NCI-H1436 treated with DMSO at 0.1 percent for 48 hours (cell line): ENCODE results near the gene MRTFB.

Source experiments
- DNase-seq: peaks from one replicate; lab custom pipeline; 2025; lab: John Stamatoyannopoulos, UW

MRTFB gene

DNA sequence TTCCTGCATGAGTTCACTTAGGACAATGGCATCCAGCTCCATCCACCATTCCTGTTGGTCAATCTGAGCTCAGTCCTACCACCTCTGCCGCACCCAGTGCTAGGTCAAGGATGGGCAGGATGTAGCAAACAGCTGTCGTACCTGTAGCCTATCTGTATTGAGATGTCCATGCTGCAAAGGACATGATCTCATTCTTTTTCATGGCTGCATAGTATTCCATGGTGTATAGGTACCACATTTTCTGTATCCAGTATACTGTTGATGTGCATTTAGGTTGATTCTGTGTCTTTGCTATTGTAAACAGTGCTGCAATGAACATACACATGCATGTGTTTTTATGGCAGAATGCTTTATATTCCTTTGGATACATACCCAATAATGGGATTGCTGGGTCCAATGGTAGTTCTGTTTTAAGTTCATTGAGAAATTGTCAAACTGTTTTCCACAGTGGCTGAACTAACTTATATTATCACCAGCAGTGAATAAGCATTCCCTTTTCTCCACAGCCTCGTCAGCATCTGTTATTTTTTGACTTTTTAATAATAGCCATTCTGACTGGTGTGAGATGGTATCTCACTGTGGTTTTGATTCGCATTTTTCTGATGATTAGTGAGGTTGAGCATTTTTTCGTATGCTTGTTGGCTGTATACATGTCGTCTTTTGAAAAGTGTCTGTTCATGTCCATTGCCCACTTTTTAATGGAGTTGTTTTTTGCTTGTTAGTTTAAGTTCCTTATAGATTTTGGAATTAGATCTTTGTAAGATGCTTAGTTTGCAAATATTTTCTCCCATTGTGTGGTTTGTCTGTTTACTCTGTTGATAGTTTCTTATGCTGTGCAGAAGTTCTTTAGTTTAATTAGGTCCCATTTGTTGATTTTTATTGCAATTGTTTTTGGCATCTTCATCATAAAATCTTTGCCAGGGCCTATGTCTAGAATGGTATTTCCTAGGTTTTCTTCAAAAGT is 7.2 kb upstream of the MRTFB start:
- DNase-seq = no peak

DNA sequence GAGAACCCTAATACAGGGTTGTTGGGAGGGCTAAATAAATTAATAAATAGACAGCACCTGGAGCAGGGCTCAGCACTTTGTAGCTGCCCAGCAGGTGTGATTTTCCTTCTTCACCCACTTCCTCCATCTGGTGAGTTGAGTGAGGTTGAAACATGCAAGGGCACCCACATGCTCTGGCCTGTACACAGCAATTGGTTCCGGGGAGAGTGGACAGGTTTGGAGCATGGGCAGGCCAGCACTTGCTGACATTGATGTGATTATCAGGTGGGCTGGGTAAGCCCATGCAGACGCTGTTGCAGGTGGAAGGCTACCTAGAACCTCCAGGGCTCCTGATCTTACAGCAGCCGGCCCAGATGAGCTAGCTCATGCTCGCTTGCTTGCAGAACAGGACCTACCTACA is 1.3 kb upstream of the MRTFB start:
- DNase-seq = no peak

DNA sequence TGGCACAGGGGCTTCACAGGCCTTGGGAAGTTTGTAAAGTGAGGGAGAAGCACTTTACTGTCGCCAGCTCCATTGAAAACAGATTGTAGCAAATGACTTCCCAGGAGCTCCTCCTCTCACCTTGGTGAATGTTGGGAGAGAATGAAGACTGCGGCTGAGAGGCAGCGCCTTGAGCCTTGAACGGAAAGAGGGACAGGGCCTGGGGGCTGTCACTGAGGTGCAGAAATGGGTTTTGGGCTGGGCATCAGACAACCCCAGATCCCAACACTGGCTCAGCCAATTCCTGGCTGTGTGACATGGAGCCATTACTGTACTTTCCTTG is 603 bp upstream of the MRTFB start:
- DNase-seq = no peak

DNA sequence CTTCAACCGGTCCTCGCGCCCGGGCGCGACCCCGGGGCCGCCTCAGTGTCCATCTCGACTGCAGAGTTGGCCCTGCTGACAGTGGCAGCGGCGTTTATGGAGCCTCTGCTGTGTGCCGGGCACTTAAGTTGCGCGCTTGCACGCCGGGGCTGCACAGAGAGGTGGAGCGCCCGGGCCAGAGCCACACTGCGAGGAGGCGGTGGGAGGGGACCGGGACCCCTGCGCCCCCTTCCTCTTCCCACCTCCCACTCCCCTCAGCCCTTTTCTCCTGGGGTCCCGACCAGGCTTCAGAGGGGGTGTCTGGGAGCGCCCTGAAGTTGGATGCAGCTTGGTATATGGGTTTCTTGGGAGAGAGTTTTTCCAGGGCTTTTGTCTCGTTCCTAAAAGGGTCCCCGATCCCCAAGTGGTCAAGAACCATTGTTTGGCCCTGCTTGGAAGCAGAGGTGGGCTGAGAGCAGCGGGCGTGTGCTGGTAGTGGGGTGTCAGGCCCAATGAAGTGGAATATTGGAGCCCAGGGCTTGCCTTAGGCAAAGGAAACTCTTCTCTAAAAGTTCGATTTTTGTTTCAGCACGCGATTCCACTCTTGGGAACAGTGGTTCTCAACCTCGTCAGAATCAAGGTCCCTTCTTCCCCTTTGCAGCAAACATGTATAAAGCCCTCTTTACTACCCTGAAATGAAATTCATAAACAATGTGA is 605 bp downstream of the MRTFB start:
- DNase-seq = no peak

DNA sequence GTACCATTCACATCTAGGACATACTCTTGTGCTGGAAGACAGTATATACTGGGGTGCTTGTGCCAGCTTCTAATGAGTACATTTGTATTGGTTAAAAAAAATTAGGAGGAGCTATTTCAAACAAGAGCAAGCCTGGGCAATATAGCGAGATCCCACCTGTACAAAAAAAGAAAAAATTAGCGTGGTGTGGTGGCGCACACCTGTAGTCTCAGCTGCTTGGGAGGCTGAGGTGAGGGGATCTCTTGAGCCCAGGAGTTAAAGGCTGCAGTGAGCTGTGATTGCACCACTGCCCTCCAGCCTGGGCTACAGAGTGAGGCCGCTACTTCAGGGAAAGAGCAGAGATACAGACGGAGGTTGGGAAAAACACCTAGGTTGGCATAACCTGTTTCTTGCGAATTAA is 1.2 kb downstream of the MRTFB start:
- no peak for DNase-seq

DNA sequence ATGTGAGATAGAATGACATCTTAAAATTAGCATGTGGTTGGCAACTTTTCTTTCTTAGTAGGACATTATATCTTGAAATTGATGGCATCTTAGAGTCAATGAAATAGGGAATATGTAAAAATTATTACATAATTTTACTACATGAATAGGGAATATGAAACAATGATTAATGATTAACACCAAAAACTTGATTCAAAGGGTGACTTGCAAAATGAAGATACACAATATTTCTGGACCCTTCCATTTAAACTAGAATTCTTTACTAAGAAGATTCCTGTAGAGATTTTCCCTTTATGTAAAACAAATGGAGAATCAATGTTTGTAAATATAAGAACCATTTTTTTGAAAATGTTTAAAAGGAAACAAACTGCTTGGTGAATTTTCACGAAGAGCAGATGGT is 3.4 kb downstream of the MRTFB start:
- DNase-seq = no peak

DNA sequence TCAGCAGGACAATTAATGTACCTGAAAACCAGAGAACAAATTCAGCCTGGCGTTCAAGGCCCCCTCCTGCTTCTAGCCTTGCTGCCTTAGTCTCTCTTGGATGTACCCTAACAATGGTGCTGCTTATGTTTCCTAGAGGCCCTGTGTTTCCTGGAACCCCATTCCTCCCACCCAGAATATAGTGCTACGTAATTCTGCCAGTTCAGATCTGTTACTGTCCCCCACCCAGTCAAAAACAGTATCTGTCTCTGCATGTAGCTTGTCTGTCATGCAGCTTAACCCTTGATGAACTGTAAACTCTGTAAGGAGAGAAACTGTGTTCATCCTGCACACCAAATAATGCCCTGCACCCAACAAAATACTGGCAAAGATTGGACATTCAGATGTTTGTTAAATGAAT is 6.8 kb downstream of the MRTFB start:
- no peak for DNase-seq

DNA sequence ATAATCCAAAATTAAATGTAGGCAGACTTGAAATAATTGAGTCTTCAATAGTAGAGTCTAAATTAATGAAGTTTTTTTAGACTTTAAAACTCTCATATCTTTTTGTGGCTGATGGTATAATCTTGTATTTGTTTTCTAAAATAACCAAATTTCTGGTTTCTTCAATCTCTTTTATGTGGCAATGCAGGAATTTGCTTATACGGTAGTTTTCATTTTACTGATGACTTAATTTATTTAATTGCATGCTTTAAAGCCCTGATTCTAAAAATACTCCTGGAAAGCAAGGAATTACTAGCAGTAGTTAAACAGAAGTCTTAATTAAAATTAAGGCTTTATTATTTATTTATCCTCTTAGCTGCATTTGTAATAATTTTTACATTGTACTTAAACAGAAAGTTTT is 15.4 kb downstream of the MRTFB start:
- DNase-seq = no peak

DNA sequence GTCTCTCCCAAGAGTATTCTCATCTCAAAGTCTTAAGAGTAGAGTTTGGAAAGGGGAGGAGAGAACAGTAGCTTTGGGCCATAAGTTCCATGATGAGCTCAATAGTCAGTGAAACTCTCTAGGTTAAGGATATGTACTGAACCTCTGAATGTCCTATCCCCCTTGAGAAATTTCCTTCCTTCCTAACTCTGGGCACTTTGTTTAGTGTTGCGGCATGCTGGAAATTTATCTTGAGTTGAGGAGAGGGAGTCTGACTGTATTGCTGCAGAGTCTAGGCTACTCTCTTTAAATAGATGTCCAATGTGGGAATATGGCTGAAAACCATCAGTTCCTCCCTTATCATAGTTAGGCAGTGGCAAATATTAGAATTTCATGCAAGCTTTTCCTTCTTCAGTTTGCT is 16.1 kb downstream of the MRTFB start:
- DNase-seq = no peak

DNA sequence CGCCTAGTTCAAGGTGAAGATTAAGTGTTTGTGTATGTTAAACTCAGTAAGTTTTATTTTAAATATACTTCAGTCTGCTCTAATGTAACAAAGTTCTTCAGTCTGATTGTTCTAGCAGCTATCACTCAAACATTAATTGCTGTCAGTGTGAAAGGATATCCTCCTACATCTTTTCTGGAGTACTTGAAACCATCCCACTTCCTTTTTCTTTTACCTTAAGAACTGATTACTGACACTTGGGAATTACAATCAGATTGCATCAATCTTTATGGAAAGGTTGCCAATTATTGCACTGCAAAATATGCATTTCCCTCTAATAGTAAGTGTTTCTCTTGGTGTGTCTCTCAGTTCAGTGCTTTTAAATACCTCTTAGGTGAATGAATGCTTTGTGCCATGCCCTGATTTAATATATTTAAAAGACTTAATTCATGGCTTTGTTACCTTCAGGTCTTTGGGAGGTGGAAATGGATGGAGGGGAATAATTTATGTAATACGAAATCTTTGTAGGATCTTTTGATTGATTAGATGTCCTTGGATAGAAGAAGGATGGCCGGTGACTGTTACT is 16.6 kb downstream of the MRTFB start:
- no peak for DNase-seq

DNA sequence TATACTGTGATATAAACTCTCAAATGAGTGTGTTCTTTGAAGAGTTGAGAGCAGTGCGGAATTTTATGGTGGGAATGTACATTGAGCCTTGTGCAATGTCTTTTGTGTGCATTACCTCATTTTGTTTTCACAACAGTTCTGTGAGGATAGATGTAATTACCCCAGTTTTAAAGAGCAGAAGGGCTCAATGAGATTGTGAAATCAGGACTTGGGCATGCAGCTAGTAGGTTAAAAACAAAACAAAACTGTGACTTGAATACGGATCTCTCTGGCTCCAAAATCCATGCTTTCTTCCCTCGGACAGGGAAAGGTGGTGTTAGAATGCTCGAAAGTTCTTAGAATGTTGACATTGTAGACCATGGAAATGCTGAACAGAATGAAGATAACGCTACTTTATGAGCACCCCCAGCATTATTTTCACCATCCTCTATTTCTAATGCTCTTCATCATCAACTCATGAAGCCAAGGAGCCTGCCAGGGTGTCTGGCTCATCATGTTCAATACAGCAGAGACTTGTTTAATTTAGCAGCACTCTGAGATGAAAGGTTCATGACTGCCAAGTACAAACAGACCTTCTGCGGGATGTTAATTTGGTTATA is 17.1 kb downstream of the MRTFB start:
- DNase-seq = no peak

DNA sequence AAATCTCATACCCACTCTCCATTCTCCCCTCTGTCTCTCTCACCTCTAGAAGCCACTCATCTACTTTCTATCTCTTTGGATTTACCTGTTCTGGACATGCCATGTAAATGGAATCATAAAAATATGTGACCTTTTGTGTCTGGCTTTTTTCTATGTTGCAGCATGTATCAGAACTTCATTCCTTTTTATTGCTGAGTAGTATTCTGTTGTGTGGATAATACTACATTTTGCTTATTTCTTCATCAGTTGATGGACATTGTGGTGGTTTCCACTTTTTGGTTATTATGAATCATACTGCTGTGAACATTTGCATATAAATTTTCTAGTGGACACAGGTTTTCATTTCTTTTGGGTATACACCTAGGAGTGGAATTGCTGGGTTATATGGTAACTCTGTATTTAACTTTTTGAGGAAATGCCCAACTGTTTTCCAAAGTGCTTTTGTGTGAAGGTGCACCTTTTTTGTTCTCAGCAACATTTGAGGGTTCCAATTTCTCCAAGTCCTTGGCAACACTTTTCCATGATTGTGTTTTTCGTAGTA is 18.2 kb downstream of the MRTFB start:
- DNase-seq = no peak

DNA sequence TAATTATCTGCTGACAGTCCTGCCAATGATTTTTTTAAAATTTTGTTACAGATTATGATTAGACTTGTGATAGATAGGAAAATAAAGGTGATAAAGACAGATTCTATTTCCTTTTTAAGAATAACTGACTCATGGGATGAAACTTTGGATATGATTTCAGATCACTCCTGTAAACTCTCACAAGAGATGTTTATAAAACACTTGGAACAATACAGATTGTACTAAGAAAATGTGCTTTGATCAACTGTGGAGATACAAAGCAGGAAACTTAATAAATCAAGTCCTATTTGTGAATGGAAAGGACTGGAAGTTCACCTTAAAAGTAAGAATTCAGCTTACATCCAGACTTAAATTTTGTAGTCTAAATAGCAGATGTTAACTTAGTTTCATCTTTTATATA is 21.4 kb downstream of the MRTFB start:
- no peak for DNase-seq

DNA sequence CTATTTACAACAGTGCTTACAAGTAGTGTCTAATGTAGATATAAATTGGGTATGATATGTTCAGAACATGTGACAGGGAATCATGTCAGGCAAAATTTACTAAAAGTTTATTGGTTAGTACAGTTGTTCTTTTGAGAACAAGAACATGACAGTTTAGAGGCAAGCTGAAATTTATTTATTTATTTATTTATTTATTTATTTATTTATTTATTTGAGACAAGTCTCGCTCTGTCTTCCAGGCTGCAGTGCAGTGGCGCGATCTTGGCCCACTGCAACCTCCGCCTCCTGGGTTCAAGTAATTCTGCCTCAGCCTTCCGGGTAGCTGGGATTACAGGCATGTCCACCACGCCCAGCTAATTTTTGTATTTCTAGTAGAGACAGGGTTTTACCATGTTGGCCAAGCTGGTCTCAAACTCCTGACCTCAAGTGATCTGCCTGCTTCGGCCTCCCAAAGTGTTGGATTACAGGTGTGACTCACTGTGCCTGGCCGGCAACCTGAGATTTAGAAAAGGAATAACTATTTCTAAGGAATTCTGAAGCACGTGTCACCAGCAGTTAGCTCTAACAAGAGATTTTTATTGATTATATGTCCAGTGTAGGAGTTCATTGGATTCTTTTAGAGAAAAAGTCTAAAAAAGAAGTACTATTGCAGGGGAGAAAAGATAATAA is 24.9 kb downstream of the MRTFB start:
- DNase-seq = no peak

DNA sequence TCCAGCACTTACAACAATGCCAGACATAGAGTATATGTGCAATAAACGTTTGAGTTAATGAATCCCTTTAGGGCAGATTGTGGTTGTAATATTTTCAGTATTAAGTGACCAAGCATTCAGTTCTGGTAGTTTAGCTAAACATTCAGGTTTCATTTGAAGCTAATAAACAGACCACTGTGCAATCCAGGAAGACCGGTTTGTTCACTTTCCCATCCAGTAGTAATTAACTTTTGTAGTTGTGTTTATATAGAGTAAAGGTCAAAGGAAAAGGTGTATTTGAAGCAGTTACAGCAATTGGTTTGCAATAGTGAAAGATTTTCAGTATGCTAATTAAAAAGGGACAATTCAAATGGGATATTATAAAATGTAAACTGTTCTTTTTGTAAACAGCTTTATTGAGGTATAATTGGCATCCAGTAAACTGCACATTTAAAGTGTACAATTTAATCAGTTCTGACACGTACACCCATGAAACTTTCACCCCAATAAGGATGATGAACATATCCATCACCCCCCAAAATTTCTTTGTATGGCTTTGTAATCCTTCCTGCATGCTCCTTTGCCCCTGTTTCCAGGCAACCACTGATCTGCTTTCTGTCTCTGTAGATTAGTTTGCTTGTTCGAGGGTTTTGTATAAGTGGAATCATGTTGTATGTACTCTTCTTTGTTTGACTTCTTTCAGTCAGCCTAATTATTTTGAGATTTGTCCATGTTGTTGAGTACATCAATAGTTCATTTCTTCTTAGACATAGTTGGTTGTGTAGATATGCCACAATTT is 26.3 kb downstream of the MRTFB start:
- DNase-seq = no peak

DNA sequence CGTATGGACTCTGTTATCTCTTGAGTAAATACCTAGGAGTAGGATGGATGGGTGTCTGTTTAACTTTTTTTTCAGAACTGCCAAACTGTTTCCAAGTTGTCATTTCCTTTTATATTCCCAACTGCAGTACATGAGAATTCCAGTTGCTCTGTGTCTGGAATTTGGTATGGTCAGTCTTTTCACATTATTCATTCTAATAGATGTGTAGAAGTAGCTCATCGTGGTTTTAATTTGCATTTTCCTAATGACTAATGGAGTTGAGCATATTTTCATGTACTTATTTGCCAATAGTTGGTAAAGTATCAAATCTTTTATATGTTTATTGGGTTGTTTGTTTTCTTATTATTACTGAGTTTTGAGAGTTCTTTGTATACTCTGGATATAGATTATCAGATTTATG is 27.0 kb downstream of the MRTFB start:
- no peak for DNase-seq

DNA sequence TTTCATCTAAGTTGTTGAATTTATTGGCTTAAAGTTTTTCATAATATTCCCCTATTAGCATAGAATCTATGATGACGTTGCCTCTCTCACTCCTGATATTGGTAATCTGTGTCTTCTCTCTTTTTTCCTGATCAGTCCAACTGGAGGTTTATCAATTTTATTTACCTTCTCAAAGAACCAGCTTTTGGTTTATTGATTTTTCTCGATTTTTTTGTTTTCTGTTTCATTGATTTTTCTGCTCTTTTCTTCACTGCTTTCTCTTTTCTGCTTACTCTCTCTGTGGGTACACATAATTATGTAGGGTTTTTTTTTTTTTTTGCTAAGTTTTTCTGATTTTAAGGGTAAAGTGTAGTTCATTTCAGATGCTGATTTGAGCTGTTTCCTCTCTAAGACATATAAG is 29.7 kb downstream of the MRTFB start:
- DNase-seq = no peak

DNA sequence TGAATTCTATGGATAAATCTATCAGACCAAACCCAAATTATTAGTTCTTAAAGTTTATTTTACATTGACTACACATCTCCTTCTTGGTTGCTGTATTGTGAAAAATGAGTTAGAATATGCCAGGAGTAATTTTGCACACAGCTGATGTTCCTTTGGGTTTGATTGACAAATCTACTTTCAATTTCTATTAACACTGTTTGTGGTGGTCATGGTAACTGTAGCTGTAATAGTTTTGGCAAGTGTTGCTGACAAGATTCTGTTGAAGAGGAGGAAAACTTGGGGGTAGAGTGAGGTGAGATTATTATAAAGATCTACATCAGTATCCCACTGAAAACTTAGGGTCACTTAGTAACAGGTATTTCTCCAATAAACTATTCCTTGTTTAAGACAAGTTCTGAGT is 30.3 kb downstream of the MRTFB start:
- DNase-seq = no peak

DNA sequence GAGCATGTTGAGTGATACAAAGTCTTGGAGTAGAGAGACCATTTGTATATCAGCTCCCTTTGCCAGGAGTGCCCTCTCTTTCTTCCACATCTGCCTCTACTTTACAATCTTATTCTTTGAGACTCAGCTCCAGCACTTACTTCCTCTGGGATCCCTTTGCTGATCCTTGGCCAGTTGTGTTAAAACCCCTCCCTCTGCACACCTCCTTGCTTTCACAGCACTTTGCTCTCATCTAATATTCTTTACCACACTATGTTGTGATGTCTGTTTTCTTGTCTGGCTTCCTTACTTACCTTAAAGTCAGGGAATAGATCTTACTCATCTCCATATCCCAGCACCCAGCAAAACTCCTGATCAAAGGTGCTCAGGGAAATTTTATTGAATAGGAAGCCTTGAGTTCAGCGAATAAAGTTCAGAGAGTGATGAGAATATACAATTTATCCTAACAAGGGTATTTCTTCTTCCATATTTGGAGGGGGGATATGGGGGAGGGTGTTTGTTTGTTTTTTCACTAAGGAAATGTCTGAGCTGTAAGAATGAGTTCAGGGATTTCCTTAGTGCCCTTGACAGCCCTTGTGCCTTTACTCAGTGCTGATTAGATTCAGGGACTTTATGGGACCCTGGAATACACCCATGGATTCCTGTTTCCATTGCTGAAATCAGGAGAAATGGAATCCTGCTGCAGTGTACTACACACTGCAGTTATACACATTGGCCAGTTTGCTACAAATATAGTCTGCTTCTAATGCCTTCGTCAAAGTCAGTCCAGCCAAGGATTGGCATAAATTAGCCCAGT is 32.0 kb downstream of the MRTFB start:
- DNase-seq = no peak

DNA sequence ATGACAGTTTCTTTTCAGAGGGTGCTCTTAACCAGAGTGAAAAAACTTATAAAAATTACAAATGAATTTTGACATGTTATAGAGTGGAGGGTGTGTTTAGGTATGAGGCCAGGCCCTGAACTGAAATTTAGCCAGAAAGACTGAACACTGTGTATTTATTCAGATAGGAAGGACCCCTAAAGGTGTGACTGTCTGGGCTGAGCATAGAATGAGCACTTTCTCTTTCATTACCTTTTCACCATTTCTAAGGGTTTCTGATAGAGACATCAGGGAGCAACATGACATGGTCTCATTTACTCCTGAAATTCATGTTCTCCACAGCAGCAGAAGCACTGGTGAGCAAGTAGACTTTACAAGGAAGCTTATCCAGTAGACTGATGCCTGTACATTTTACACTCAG is 32.9 kb downstream of the MRTFB start:
- DNase-seq = no peak
